ENCODE data around the gene SLAMF7.

DNA sequence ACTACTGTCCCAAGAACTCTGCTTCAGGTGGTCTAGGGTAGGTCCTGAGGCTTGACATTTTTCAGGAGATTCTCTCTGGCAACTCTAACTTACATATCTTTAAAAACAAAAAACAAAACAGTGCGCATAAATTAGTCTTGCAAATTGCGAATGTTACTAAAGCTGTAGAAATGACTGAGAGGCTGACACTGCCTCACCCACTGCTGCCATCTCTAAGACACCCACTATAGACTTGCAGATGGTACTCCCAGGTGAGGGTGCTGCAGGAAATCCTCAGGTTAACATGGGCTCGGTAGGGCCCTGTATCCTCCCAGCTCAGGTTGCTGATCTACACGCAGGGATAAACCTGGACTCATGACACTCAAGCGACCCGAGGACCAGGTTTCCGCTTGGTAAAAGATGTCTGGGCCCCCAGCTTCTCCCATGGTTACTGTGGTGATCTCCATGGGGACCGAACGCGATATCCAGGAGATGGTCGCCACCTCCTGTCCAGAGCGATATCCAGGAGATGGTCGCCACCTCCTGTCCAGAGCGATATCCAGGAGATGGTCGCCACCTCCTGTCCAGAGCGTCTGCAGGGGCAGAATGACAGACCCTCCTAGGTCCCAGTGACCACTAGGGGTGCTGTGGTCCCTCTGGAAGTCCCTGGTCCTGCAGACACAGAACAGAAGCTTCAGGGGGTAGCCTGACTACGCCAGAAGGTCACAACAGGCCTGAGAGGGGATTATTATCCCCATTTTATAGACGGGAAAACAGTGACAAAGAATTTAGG is 40.8 kb downstream of the SLAMF7 start:
- TF ChIP-seq, protein P1, sequence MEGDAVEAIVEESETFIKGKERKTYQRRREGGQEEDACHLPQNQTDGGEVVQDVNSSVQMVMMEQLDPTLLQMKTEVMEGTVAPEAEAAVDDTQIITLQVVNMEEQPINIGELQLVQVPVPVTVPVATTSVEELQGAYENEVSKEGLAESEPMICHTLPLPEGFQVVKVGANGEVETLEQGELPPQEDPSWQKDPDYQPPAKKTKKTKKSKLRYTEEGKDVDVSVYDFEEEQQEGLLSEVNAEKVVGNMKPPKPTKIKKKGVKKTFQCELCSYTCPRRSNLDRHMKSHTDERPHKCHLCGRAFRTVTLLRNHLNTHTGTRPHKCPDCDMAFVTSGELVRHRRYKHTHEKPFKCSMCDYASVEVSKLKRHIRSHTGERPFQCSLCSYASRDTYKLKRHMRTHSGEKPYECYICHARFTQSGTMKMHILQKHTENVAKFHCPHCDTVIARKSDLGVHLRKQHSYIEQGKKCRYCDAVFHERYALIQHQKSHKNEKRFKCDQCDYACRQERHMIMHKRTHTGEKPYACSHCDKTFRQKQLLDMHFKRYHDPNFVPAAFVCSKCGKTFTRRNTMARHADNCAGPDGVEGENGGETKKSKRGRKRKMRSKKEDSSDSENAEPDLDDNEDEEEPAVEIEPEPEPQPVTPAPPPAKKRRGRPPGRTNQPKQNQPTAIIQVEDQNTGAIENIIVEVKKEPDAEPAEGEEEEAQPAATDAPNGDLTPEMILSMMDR (conservative IDR thresholded peaks at IDR 0.05), result peak; percentile 67
- no peak for TF ChIP-seq ZFX (IDR thresholded peaks at IDR 0.05)

Data from C4-2B (cell line).